H1 (cell line): ENCODE measurements around the gene TBC1D19. TPM values are rescaled to one million over a fixed set of nuclear protein-coding genes. Genes with fewer than 3 reads are reported as not detected.

ENCODE experiments used
- CTCF ChIA-PET: fragments of 300-600 bp; sonication (Branson Sonifier 250); formaldehyde crosslinking; loops from one replicate; lab custom pipeline; 2021; ENCODE audit not compliant: partially characterized antibody; lab: Charles Lee
- POLR2A ChIA-PET: fragments of 300-600 bp; sonication (Branson Sonifier 250); formaldehyde crosslinking; loops from one replicate; lab custom pipeline; 2021; ENCODE audit warnings: inconsistent platforms; ENCODE audit not compliant: partially characterized antibody; lab: Charles Lee
- DNase-seq, 2 experiments: peaks; one replicate each; pipeline versions ENCODE4 v3.0.0 to v3.0.0-alpha.2; 2010 to 2022; ENCODE audit warnings: low spot score in 2 of 2, low read depth in 1 of 2, mixed read lengths in 1 of 2
- FAIRE-seq: peaks from 2 replicates; lab custom pipeline; 2011; peaks lifted over from hg19 to GRCh38; lab: Jason Lieb, UNC
- H2AFZ ChIP-seq: 2 replicates; pipeline ENCODE4 v1.8.1; 2012; ENCODE audit warnings: low read length, inconsistent platforms
- H2AK5ac ChIP-seq: 2 replicates; pipeline ENCODE4 v1.6.1; 2013; ENCODE audit warnings: low read depth, low read length
- H2BK120ac ChIP-seq: replicated peaks from 2 replicates; pipeline ENCODE3; 2013; ENCODE audit warnings: low read depth, low read length, inconsistent platforms
- H2BK12ac ChIP-seq: 2 replicates; pipeline ENCODE4 v1.6.1; 2013; ENCODE audit warnings: low read depth, low read length
- H2BK15ac ChIP-seq: 2 replicates; pipeline ENCODE4 v1.6.1; 2013; ENCODE audit warnings: low read length
- H2BK20ac ChIP-seq: 2 replicates; pipeline ENCODE4 v1.6.1; 2013; ENCODE audit warnings: low read length
- H2BK5ac ChIP-seq: 2 replicates; pipeline ENCODE4 v1.6.1; 2013; ENCODE audit warnings: low read depth, low read length
- H3K14ac ChIP-seq: 2 replicates; pipeline ENCODE4 v1.6.1; 2013; ENCODE audit warnings: inconsistent platforms; ENCODE audit not compliant: insufficient read length
- H3K18ac ChIP-seq: 2 replicates; pipeline ENCODE4 v1.6.1; 2013; ENCODE audit warnings: low read length; ENCODE audit errors: extremely low read depth
- H3K23ac ChIP-seq: 2 replicates; pipeline ENCODE4 v1.6.1; 2013; ENCODE audit warnings: inconsistent platforms; ENCODE audit not compliant: insufficient read length
- H3K23me2 ChIP-seq: 2 replicates; pipeline ENCODE4 v1.6.1; 2013; ENCODE audit warnings: low read depth, low read length
- H3K27ac ChIP-seq: 2 replicates; pipeline ENCODE4 v1.6.1; 2011; ENCODE audit warnings: low read depth, low read length, inconsistent platforms
- H3K27me3 ChIP-seq, 4 experiments: replicated peaks in 1 of 4; 1 replicate in 1 of 4; 2 replicates in 3 of 4; pipeline versions ENCODE4 v1.6.1 to v1.8.1; 2011 to 2013; ENCODE audit warnings: low read length in 3 of 4, mild to moderate bottlenecking in 3 of 4, inconsistent platforms in 2 of 4, mixed read lengths in 2 of 4, moderate library complexity in 1 of 4; ENCODE audit not compliant: control insufficient read depth in 3 of 4, insufficient read depth in 3 of 4; ENCODE audit errors: extremely low read depth in 1 of 4
- H3K36me3 ChIP-seq, 4 experiments: 2 replicates each; pipeline versions ENCODE4 v1.6.1 to v1.8.1; 2011 to 2013; ENCODE audit warnings: mild to moderate bottlenecking in 4 of 4, low read length in 3 of 4, moderate library complexity in 2 of 4, control low read depth in 1 of 4, inconsistent platforms in 1 of 4; ENCODE audit not compliant: insufficient read depth in 4 of 4, control insufficient read depth in 2 of 4
- H3K4ac ChIP-seq: replicated peaks from 2 replicates; pipeline ENCODE3; 2013; ENCODE audit warnings: low read length, low read depth, mixed read lengths, inconsistent platforms; ENCODE audit not compliant: insufficient read length
- H3K4me1 ChIP-seq, 4 experiments: replicated peaks in 1 of 4; 1 replicate in 1 of 4; 2 replicates in 3 of 4; pipeline versions ENCODE4 v1.6.1 to v1.8.1; 2011 to 2013; ENCODE audit warnings: low read length in 3 of 4, inconsistent platforms in 2 of 4, mixed read lengths in 1 of 4; ENCODE audit not compliant: insufficient read depth in 4 of 4, control insufficient read depth in 3 of 4
- H3K4me2 ChIP-seq, 2 experiments: 2 replicates each; pipeline versions ENCODE4 v1.6.1 to v1.8.1; 2011 to 2013; ENCODE audit warnings: low read depth in 2 of 2, low read length in 2 of 2, control low read depth in 1 of 2, inconsistent platforms in 1 of 2, mild to moderate bottlenecking in 1 of 2; ENCODE audit not compliant: insufficient read depth in 1 of 2
- H3K4me3 ChIP-seq, 4 experiments: fragments of 200-600, 300-600 bp in 1 of 4; sonication (generic), shearing (Covaris generic), sonication (Bioruptor Twin) in 1 of 4; 2 replicates each; pipeline versions ENCODE4 v1.5.1 to v1.8.1; 2011 to 2016; ENCODE audit warnings: low read length in 4 of 4, low read depth in 3 of 4, control low read depth in 2 of 4, inconsistent platforms in 2 of 4, mild to moderate bottlenecking in 2 of 4, mixed read lengths in 1 of 4, moderate library complexity in 1 of 4; ENCODE audit not compliant: insufficient read depth in 2 of 4; ENCODE audit errors: extremely low read depth in 1 of 4
- H3K56ac ChIP-seq: replicated peaks from 2 replicates; pipeline ENCODE3; 2013; ENCODE audit warnings: low read depth, mild to moderate bottlenecking, mixed read lengths, low read length, inconsistent platforms; ENCODE audit not compliant: insufficient read length
- H3K79me1 ChIP-seq: 2 replicates; pipeline ENCODE4 v1.6.1; 2013; ENCODE audit warnings: low read depth, low read length, control low read depth
- H3K79me2 ChIP-seq, 2 experiments: 2 replicates each; pipeline versions ENCODE4 v1.6.1 to v1.8.1; 2012 to 2013; ENCODE audit warnings: low read length in 2 of 2, mild to moderate bottlenecking in 2 of 2, inconsistent platforms in 1 of 2; ENCODE audit not compliant: insufficient read depth in 2 of 2, control insufficient read depth in 1 of 2
- H3K9ac ChIP-seq, 4 experiments: replicated peaks in 1 of 4; 1 replicate in 1 of 4; 2 replicates in 3 of 4; pipeline versions ENCODE4 v1.6.1 to v1.8.1; 2011 to 2013; ENCODE audit warnings: low read depth in 3 of 4, low read length in 3 of 4, control low read depth in 2 of 4, mild to moderate bottlenecking in 2 of 4, moderate library complexity in 2 of 4, inconsistent platforms in 1 of 4; ENCODE audit errors: extremely low read depth in 1 of 4
- H3K9me3 ChIP-seq, 2 experiments: 2 replicates each; pipeline versions ENCODE4 v1.6.1 to v1.8.1; 2012 to 2013; ENCODE audit warnings: mild to moderate bottlenecking in 2 of 2, moderate library complexity in 2 of 2, control low read depth in 1 of 2, inconsistent platforms in 1 of 2, low read depth in 1 of 2, low read length in 1 of 2, mixed read lengths in 1 of 2; ENCODE audit not compliant: insufficient read depth in 2 of 2
- H4K20me1 ChIP-seq, 2 experiments: replicated peaks in 1 of 2; 2 replicates each; pipeline versions ENCODE3 to v1.8.1; 2011 to 2013; ENCODE audit warnings: inconsistent platforms in 2 of 2, low read length in 2 of 2, mild to moderate bottlenecking in 1 of 2; ENCODE audit not compliant: insufficient read depth in 2 of 2, control insufficient read depth in 1 of 2
- H4K5ac ChIP-seq: 2 replicates; pipeline ENCODE4 v1.6.1; 2013; ENCODE audit warnings: low read length, low read depth, mixed read lengths, inconsistent platforms; ENCODE audit not compliant: insufficient read length
- H4K8ac ChIP-seq: 2 replicates; pipeline ENCODE4 v1.8.0; 2013; ENCODE audit warnings: mild to moderate bottlenecking, moderate library complexity, low read length, inconsistent platforms; ENCODE audit not compliant: insufficient read depth; ENCODE audit errors: extremely low read depth
- H4K91ac ChIP-seq: replicated peaks from 2 replicates; pipeline ENCODE3; 2013; ENCODE audit warnings: low read length, mixed read lengths, inconsistent platforms; ENCODE audit not compliant: insufficient read length
- EP300 ChIP-seq, 2 experiments: IDR thresholded peaks; 1 replicate in 1 of 2; 2 replicates in 1 of 2; pipeline ENCODE4 v1.6.1; 2011 to 2012; ENCODE audit warnings: low read depth in 2 of 2, low read length in 2 of 2, mild to moderate bottlenecking in 2 of 2, borderline replicate concordance in 1 of 2, inconsistent platforms in 1 of 2, moderate library complexity in 1 of 2
- KDM5A ChIP-seq: fragments of 200-600 bp; IDR thresholded peaks from 2 replicates; pipeline ENCODE4 v1.7.1; 2012; ENCODE audit warnings: mild to moderate bottlenecking, low read length, inconsistent platforms, mixed read lengths
- SP1 ChIP-seq: IDR thresholded peaks from 2 replicates; pipeline ENCODE4 v1.6.1; 2011; ENCODE audit warnings: low read depth, low read length
- SRF ChIP-seq: IDR thresholded peaks from 2 replicates; pipeline ENCODE4 v1.6.1; 2011; ENCODE audit warnings: mild to moderate bottlenecking, low read depth, low read length, moderate library complexity
- TEAD4 ChIP-seq: IDR thresholded peaks from 2 replicates; pipeline ENCODE4 v1.6.1; 2012; ENCODE audit warnings: low read depth, low read length, inconsistent platforms, mixed read lengths
- WGBS, 2 experiments: shearing (Covaris generic) in 1 of 2; methylation state at CpG; one replicate each; pipeline versions ENCODE4 v1.1.6 to v1.1.7; 2013 to 2015; ENCODE audit warnings: low lambda C conversion rate in 2 of 2, mixed read lengths in 2 of 2, inconsistent platforms in 1 of 2, low coverage in 1 of 2, missing lambda C conversion rate in 1 of 2; ENCODE audit not compliant: insufficient replicate concordance in 2 of 2, insufficient coverage in 1 of 2, insufficient read length in 1 of 2; ENCODE audit errors: extremely low coverage in 1 of 2, missing lambda C conversion rate in 1 of 2; 5-methylcytosine and 5-hydroxymethylcytosine counted together
- polyA plus RNA-seq, 7 experiments: library from polyadenylated mRNA; depleted of rRNA in 3 of 7; stranded (reverse) in 5 of 7; unstranded in 2 of 7; fragments of >200 nt in 5 of 7; fragments of 200-250 nt in 2 of 7; gene quantifications; 1 replicate in 5 of 7; 2 replicates in 1 of 7; 4 replicates in 1 of 7; pipeline versions ENCODE4 v1.2.1 to v1.2.3, GENCODE V29; 2011 to 2013; ENCODE audit warnings: missing spikeins in 2 of 7, mixed read lengths in 2 of 7
- total RNA-seq: library from RNA; stranded (reverse); fragmentation: NEBNext Ultra II Directional; extraction: Animal tissue kit (Norgen Biotek cat#: 25700); gene quantifications from 2 replicates; pipeline ENCODE4 v1.2.1, GENCODE V29; 2021

TBC1D19 gene
- total and polyA plus RNA-seq, 2 of the 8 experiments (the other 6 are each of a cell fraction or from before 2014, with no cell fraction given) = 1.9 to 3.5 TPM

GRCh38 chr4:26802790-26803189, 218.9 kb downstream of the TBC1D19 start:
- Histone ChIP-seq H3K79me1 (no peaks in the 10 kb centered on the region), H2BK20ac (no peak overlapping the region), H3K27me3 (no peaks in the 10 kb centered on the region), H3K4me3 (no peak overlapping the region), H4K8ac (no peak overlapping the region), H4K91ac (no peak overlapping the region), H3K4me2 (no peak overlapping the region), H3K4ac (no peak overlapping the region), H4K5ac (no peak overlapping the region), H3K56ac (no peak overlapping the region), H2AK5ac (no peak overlapping the region), H3K14ac (no peak overlapping the region), H4K20me1 (no peaks in the 10 kb centered on the region), H2BK15ac (no peak overlapping the region), H3K27ac (no peak overlapping the region), H3K23me2 (no peaks in the 10 kb centered on the region), H3K9me3 (no peaks in the 10 kb centered on the region), H3K4me1 (peaks cover 0 to 5% (median 4%) of the 10 kb centered on the region in 4 experiments; a peak in 4 of 7 replicates), H3K36me3 (no peaks in the 10 kb centered on the region), H3K23ac (no peak overlapping the region), H3K9ac (no peak overlapping the region), H2BK120ac (no peak overlapping the region), H2BK12ac (no peak overlapping the region), H2AFZ (no peak overlapping the region), H2BK5ac (no peak overlapping the region), H3K79me2 (no peaks in the 10 kb centered on the region), H3K18ac (no peak overlapping the region)
- no peak for DNase-seq
- TF ChIP-seq SP1 = no peak
- TF ChIP-seq TEAD4 = no peak
- TF ChIP-seq SRF = no peak
- no peak for TF ChIP-seq EP300 (IDR thresholded peaks at IDR 0.05; ENCODE audit: borderline replicate concordance in 1 of 2, low read depth in 2 of 2, low read length in 2 of 2)
- TF ChIP-seq KDM5A = no peak
- WGBS, 2 experiments = 96% methylated on average over 5 of the region's 5 CpGs; no CpG with 5 or more reads in 1 of the 2 experiments
- POLR2A ChIA-PET = no interaction called here
- CTCF ChIA-PET = interaction anchor here (1.3 kb wide), 1 partner anchor 14 kb away, joined by 3 read pairs; no protein-coding TSS in a partner anchor
- FAIRE-seq = no peak
